GOT3 (cell line): ENCODE results near the gene SECTM1.

Source experiments
- DNase-seq: peaks from one replicate; lab custom pipeline; 2025; ENCODE audit warnings: mixed read lengths; lab: John Stamatoyannopoulos, UW

Gene SECTM1

DNA sequence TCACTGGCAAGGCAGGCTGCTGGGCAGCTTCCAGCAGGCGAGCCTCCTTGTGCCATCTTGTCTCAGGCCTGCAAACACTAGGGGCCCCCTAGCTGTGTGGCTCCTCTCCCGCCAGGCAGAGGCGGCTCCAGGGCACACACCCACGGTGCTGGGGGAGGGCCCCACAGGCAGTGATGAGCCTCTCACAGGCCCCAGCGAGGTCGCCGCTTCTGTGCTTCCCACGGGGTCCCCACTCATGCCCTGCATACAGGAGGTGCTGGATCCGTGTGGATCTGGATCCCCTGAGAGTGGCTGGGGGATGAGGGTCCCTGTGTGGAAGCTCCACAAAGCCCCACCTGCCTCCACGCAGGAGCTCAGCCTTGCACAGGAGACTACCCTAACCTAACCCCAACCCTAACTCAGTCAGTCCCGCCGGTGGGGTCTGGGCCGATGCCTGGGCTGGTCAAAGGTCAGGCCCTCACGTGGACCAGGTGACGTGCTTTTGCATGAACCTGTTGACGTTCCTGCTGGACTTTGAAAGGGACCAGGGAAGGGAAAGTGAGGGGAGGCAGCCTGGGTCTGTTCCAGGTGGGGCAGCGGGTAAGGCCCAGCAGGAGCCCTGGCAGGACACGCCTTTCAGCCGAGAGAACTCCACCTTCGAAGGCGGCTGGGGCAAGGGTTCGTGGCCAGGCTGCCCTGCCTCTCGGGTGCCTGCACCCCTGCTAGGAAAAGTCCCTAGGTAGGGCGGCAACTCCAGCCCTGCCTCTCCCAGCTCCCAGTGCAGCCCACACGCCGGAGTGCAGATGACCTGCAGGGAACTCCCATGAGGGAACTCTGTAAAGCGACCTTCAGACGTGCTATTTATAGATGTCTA is 5.2 kb downstream of the SECTM1 start:
- no peak for DNase-seq

DNA sequence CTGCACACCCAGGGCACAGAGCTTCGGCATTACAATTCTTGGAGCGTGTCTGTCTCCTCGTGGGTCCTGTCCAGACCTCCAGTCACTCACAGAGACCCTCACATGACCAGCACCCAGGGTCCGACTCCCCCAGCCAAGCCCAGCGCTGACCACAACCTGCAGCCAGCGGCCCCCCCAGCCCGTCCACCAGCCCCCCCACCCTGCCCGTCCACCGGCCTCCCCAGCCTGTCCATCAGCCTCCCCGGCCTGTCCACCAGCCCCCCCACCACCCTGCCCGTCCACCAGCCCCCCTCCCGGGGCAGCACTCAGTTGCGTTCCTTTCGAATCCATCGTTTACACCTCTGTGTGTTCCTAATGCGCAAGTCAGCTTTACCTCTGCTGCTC is 5.8 kb downstream of the SECTM1 start:
- no peak for DNase-seq

DNA sequence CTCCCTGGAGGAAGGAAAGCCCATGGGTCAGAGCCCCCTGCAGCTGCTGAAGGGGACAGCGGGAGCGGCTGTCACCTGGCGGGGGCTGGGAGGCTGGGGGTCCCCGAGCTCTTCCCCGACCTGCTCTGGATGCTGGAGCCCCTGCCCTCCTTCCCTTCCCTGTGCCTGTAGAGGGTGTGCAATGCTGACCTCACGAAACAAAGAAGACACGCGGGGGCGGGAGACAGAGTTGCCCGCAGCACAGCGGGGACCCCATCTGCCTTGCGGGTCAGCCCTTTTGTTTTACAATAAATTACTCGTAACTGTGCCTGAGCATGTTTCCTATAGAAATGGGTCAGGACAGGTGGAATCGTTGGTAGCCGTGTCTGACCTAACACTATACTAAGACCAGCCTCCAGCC is 6.3 kb downstream of the SECTM1 start:
- no peak for DNase-seq

DNA sequence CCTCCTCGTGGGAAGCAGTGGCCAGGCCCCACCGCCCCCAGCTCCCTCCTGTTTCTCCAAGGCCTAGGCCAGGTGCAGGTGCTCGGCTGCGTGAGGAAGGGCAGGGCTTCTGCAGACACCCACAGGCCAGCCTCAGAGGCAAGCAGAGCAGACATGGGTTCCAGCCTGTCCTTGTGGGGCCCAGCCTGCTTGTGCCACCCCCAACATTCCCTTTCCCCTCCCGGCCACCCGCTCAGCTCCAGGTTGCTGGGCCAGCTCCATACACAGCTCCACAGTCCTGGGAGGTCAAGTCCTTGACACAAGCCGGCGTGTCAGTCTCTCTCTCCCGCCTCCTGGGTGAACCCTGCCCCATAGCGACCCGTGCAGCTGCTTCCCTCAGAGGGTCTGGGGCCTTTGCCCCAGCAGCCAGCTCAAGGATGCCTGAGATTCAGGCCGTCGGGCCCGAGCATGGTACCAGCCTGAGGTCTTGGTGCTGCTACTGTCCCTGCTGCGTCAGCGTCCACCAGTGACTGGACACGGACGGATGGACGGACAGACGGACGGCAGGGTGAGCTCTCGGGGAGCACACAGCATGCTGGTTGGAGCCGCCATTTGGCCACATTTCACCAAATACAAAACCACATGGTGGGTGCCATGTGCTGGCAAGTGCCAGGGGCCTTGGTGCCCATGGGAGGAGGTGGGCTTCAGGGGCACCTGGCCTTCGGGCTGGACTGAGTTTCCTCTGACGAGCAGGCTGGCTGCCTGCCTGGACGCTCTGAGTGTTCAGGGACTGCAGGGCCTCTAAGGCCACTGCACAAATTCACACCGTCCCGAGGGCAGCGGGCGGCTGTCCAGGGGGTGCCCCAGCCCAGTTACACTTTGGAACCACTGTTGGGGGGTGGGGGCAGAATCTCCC is 8.0 kb downstream of the SECTM1 start:
- no peak for DNase-seq

DNA sequence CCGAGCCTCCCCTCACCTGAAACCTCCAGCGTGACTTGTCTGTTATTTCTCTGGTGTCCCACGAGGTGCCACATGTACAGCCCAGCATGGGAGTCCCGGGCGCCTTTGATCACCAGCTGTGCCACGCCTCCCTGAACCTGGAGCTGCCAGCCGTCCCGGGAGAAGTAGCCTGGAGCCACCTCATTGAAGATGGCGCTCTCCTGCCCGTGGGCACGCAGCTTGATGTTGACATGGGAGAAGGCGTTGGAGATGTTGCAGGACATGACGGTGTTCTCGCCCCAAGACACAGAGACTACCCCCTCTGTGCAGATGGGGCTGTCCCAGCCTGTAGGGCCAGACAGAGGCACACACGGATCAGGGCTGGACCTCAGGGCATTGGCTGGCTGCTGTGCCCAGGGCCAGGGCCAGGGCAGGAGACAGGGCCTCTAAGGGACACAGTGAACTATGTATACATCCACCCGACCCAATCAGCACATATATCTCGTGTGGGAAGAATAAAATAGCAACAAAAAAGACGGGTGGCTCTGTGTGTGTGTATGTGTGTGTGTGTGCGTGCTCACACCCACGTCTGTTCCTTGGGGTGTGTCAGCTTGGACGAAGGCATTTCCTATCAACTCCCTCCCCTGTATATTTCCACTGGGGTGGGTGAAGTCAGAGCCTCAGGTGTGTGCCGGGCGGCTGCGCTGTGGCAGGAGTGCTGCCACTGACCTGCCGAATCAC is 8.8 kb downstream of the SECTM1 start:
- no peak for DNase-seq

DNA sequence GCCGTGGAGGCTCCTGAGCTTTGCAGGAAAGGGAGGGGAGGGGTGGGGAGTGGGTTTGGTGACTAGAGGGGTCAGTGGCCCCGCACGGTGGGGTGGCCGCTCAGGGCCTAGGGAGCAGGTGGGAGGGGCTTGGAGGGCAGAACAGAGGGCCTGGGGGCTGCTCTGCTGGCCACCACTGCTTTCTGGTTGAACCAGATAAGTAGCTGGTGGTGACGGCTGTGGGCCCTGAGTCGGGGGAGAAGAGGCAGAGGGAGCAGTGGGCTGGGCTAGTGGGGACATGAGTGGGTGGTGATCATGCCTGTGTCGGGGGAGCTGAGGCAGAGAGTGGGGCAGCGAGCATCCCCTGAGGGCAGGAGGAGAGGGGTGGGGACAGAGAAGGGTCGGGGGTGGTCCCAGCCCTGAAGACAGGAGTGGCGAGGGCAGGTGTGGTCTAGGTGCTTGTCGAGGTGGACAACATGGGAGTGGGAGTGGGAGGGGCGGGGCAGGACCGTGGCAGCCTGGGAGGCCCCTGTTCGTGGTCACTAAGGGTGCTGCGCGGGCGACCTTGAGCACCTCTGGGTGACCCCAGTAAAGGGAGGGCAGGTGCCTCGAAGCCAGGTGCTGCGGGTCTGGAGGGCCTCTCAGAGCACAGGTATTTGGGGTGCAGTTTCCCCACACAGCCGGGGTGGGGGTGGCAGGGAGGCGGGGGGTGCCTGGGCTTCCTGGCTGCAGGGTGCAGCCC is 9.9 kb downstream of the SECTM1 start:
- no peak for DNase-seq

DNA sequence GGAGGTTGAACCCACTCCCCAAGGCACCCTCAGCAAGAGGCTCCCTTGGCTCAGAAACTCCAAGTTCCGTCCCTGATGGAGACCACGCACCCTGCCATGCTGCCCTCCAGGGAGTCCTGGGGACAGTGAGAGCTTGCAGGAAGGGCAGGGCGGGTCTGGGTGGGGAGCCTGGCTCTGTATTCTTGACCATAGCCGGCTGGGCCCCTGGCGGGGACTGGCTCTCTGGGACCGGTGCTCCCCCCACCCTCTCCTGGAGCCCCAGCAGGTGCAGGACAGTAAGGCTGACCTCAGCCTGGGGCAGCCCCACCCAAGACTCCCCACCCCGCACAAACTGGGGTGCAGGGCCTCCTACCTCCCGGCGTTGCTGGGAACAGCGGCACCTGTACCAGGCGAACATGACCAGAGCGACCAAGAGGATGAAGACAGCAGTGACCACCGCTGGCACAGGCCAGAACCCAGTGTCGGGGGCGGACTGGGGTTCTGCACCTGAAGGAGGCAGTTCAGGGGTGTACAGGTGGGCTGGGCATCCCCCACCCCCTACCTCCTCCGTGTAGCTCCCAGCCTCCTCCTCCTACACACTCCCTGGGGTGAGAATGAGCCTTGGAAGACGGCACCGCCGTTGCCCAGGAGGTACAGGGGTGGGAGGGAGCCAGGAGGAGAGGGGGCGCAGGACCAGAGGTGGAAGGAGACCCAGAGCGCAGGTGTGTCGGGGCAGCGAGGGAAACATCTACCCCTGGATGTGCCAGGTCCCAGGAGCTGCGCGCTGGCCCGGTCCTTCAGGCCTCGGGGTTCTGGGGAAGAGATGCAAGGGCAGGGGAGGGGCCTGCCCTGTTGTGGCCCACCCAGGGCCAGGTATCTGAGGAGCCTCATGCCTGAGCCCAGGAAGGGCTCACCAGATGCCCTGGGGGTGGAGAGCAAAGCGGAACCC is 10.8 kb downstream of the SECTM1 start:
- DNase-seq, result no peak

DNA sequence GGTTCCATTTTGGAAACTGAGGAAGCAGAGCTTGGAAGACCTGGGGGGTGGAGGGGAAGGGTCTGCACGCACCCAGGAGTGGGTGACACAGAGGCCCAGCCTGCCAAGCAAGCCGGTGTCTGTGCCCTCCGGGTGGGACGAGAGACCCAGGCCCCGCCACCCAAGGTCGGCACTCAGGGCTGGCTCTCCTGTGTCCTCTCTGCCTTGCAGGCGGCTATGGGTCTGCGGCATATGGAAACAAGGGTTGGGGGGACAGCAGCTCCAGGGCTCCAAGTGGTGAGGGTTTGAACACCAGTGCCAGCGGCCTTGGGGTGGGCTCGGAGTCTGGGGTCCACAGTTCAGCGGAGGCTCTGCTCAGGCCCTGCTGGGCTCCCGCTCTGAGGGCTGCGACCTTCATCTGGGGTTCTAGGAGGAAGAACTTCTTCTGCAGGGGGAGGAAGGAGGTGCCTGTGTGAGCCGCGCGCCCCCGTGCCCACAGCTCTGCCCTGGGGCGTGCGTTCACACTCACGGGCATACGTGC is 11.6 kb downstream of the SECTM1 start:
- no peak for DNase-seq

DNA sequence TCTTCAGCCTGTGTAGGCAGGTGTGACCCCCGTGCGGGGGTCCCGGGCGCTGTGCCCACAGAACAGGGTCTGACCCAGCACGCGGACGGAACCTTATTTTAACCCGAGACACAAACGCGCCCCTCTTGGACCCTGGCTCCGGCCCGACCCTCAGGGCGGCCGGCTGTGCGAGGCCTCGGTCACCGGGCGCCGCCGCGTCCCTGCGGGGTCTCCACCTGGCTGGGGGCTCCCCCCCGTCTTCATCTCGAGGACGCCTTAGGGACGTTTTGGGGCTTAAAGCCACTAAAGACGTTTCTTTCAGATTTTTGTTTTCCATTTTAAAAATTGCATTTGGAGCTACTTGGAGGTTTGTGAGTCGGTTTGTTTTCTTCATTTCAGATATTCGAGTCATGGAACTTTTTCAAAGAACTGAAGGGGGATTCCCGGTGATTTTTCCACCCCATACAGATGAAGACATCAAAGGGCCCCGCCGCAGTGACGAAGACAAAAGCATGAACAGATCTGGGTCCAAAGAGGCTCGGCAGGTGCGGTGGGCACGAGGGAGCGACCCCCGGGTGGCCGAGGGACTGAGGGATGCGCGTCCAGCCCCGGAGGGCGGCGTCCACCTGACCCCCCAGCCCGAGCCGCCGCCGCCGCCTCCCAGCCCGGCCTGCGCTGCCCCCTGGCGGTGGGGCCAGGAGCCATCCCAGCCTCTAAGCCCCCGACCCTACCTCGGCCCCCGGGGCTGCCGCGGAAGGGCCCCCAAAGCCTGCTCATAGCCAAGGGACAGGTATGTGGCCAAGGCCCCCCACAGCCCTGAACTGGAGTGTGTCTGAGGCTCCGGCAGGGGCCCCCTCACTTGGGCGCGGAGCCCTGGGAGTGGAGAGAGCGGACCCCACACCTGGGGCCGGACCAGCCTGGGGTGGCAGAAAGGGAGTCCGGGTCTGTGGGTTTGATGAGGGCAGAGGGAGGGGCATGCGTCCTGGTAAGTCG is 12.3 kb downstream of the SECTM1 start:
- DNase-seq, result no peak

DNA sequence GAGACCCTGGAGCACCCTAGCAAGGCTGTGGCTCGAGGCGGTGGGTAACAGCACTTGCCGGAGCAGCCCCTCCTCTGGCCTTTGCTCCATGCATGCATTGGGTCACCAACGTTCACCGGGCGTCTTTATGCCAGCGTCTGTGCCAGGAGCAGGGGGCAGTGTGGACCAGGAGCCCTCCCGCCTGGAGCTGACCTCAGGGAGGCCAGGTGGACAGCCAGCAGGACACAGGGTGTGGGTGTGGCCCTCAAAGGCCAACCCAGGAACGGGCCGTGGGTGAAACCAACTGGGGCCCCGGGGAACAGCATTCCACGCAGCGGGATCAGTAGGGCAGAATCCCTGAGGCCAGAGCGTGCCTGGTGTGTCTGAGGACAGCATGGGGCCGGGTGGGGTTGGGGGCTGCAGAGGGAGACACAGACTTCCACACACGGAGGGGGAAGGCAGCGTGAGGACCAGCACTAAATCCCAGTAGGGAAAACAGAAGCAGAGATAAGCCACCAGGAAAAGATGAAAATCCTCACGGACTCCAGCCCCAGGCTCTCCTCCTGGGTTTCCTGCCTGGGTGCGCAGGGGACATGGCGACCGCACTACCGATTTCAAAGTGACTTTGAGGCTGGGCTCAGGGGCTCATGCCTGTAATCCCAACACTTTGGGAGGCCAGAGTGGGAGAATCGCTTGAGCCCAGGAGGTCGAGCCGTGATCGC is 13.3 kb downstream of the SECTM1 start:
- no peak for DNase-seq

DNA sequence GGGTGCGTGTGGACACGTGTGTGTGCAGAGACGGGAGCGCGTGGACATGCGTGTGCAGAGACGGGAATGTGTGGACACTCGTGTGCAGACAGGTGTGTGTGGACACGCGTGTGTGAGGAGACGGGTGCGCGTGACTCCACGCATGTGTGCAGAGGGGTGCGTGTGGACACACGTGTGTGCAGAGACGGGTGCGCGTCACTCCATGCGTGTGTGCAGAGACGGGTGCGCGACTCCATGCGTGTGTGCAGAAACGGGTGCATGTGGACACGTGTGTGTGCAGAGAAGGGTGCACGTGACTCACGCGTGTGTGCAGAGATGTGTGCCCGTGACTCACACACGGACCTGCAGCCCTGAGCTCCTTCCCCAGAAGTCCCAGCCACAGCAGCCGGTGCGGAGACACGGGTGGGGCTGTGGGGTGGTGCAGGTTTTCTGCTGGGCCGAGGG is 13.9 kb downstream of the SECTM1 start:
- DNase-seq, result no peak

DNA sequence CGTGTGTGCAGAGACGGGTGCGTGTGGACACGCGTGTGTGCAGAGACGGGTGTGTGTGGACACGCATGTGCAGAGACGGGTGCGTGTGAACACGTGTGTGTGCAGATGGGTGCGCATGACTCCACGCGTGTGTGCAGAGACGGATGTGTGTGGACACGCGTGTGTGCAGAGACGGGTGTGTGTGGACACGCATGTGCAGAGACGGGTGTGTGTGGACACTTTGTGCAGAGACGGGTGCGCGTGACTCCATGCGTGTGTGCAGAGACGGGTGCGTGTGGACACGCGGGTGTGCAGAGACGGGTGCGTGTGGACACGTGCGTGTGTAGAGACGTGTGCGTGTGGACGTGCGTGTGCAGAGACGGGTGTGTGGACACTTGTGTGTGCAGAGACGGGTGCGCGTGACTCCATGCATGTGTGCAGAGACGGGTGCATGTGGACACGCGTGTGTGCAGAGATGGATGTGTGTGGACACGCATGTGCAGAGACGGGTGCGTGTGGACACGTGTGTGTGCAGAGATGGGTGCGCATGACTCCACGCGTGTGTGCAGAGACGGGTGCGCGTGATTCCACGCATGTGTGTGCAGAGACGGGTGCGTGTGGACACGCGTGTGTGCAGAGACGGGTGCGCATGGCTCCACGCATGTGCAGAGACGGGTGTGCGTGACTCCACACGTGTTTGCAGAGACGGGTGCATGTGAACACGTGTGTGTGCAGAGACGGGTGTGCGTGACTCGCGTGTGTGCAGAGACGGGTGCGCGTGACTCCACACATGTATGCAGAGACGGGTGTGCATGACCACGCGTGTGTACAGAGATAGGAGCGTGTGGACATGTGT is 14.6 kb downstream of the SECTM1 start:
- no peak for DNase-seq

DNA sequence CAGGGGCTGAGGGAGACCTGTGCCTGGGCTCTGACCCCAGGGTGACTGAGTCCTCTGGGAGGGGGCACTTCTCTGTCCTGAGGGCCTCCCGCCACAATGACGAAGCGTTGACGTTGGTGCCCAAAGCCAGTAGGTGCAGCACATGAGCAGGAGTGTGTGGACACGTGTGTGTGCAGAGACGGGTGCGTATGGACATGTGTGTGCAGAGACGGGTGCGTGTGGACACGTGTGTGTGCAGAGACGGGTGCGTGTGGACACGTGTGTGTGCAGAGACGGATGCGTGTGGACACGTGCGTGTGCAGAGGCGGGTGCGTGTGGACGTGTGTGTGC is 15.4 kb downstream of the SECTM1 start:
- no peak for DNase-seq

DNA sequence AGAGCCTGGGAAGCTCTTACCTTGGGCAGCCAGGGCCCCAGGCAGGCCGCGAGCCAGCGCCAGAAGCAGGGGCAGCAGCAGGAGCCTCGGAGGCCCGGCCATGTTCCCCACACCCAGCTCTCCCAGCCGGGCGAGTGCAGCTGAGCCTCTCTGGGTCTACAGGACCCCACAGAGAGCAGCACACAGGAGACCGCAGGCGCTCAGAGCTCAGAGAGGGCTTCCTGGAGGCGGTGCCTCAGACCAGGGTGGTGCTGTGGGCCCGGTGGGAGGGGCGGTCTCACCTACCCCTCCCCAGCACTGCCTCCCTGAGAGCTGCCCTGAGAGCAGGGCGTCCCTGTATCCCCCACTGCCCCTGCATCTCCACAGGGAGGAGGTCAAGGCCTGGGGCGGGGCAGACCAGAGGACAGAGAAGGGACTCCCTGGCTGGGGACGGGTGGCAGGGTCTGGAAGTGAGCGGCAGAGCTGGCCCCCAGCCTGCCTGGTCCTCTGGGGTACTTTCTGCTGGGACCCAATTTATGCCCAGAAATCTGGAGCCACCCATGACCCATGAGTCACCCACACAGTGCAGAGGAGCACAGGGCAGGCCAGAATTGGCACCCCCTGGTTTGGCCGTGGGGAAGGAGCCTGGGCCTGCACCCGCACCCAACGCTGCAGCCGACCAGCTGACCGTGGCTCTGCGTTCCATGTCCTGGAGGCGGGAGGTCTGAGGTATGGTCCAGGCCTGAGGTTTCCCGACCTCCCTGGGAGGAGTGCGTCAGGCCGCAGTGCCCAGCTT is 16.0 kb downstream of the SECTM1 start, which contains the start of gene CD7:
Gene CD7 (minus strand): TSS at position 215 of the 775 bp plus-strand sequence. CDS start 113 bp downstream, at position 102.
- no peak for DNase-seq

DNA sequence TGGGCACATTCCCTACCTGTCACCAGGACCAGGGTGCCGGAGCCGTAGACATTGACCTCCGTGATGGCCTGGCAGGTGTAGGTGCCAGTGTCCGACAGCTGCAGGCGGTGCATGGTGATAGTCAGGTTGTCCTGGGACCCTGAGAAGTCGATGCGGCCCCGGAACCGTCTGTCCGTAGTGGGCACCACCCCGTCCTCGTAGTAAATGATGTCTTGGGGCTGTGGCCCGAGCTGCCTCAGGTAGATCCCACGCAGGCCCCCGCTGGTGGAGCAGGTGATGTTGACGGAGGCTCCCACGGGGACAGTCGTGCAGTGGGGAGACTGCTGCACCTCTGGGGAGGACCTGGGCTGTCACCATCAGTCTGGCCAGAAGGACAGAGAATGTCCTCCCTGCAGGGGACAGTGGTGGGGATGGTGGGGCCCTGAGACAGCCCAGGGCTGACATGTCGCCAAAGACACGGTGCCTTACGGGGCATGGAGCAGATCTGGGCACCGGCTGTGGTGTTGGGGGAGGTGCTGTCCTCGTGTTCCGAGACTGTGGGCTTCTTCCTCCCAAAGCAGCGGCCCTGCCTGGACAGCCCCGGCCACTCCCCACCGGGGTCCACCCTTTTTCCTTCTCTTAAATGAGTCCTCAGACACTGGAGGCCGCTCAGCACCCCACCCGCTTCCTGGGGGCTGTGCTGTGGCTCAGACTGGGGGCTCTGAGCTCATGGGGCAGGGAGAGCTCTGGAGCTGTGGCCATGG is 16.7 kb downstream of the SECTM1 start:
- no peak for DNase-seq

DNA sequence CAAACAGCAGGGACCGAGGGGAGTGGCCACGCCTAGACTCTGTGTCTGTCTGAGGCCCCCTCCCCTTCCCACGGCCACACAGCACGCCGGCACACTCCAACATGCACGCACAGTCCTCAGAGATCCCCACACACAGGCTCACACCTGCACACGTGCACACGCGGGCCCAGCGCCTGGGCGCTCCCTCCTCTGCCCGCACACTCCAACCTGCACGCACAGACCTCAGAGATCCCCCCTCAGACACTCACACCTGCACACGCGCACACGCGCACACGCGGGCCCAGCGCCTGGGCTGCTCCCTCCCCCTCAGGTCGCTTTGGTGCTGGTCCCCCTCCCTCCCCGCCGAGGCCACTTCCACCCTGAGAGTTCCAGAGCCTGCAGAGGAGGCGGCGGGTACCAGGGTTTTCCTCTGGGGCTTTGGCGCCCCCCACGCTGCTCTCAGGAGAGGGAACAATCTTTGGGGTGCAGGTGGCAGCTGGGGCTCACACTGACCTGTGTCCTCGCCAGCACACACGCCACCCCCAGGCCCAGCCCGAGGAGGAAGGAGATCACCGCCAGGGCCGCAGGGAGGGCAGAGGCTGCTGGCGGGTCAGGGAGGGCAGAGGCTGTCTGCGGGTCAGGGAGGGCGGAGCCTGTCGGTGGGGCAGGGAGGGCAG is 17.7 kb downstream of the SECTM1 start:
- DNase-seq, result no peak
